SK-N-SH (cell line): ENCODE measurements around the gene NEGR1.

Experiments used
- CHD2 ChIP-seq: fragments of 150-350 bp; IDR thresholded peaks from 2 replicates; pipeline ENCODE4 v1.6.1; 2018; ENCODE audit warnings: low read length; ENCODE audit not compliant: partially characterized antibody
- CTCF ChIP-seq: fragments of 200-600 bp; sonication (generic); IDR thresholded peaks from 2 replicates; pipeline ENCODE4 v1.6.1; 2017; ENCODE audit warnings: antibody characterized with exemption, mild to moderate bottlenecking, moderate library complexity
- ELF1 ChIP-seq: IDR thresholded peaks from 2 replicates; pipeline ENCODE4 v1.4.0; 2012
- EP300 ChIP-seq, 2 experiments: IDR thresholded peaks; 2 replicates each; pipeline versions ENCODE4 v1.4.0 to v1.6.1; 2012; ENCODE audit warnings: borderline replicate concordance in 1 of 2, low read depth in 1 of 2, low read length in 1 of 2
- EZH2phosphoT487 ChIP-seq: fragments of 200-600 bp; sonication (generic); IDR thresholded peaks from 2 replicates; pipeline ENCODE4 v1.6.1; 2017; ENCODE audit warnings: low read depth, mixed run types, mild to moderate bottlenecking, antibody characterized with exemption, moderate library complexity, borderline replicate concordance
- POLR2AphosphoS5 ChIP-seq: IDR thresholded peaks from 2 replicates; pipeline ENCODE4 v1.6.1; 2012; ENCODE audit warnings: low read depth, low read length
- RAD21 ChIP-seq: IDR thresholded peaks from 2 replicates; pipeline ENCODE4 v1.6.1; 2012; ENCODE audit warnings: mild to moderate bottlenecking, low read length
- RFX5 ChIP-seq: IDR thresholded peaks from 2 replicates; pipeline ENCODE4 v1.6.1; 2012; ENCODE audit warnings: mild to moderate bottlenecking, improper control_type of control experiment, low read length
- TAF1 ChIP-seq: IDR thresholded peaks from 2 replicates; pipeline ENCODE4 v1.6.1; 2012; ENCODE audit warnings: low read depth, mild to moderate bottlenecking, low read length, moderate library complexity, borderline replicate concordance
- TF ChIP-seq, protein P1 (sequence below): IDR thresholded peaks from 2 replicates; pipeline ENCODE4 v1.6.1; 2012; ENCODE audit warnings: mild to moderate bottlenecking, low read depth, low read length, moderate library complexity

GRCh38 chr1:71592646-71593274 is 689.6 kb downstream of the NEGR1 start:
- TF ChIP-seq CTCF (no peak), EP300 (IDR thresholded peaks at IDR 0.05; ENCODE audit: borderline replicate concordance in 1 of 2, low read depth in 1 of 2, low read length in 1 of 2) (no peak), ELF1 (no peak), EZH2phosphoT487 (no peak), RAD21 (no peak), RFX5 (no peak), POLR2AphosphoS5 (no peak), TAF1 (no peak), CHD2 (no peak)
- TF ChIP-seq, protein P1, sequence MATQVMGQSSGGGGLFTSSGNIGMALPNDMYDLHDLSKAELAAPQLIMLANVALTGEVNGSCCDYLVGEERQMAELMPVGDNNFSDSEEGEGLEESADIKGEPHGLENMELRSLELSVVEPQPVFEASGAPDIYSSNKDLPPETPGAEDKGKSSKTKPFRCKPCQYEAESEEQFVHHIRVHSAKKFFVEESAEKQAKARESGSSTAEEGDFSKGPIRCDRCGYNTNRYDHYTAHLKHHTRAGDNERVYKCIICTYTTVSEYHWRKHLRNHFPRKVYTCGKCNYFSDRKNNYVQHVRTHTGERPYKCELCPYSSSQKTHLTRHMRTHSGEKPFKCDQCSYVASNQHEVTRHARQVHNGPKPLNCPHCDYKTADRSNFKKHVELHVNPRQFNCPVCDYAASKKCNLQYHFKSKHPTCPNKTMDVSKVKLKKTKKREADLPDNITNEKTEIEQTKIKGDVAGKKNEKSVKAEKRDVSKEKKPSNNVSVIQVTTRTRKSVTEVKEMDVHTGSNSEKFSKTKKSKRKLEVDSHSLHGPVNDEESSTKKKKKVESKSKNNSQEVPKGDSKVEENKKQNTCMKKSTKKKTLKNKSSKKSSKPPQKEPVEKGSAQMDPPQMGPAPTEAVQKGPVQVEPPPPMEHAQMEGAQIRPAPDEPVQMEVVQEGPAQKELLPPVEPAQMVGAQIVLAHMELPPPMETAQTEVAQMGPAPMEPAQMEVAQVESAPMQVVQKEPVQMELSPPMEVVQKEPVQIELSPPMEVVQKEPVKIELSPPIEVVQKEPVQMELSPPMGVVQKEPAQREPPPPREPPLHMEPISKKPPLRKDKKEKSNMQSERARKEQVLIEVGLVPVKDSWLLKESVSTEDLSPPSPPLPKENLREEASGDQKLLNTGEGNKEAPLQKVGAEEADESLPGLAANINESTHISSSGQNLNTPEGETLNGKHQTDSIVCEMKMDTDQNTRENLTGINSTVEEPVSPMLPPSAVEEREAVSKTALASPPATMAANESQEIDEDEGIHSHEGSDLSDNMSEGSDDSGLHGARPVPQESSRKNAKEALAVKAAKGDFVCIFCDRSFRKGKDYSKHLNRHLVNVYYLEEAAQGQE, result no peak
